HFFc6 (cell line): Measurements from ENCODE around the gene CENPX. TPM values are rescaled to one million over a fixed set of nuclear protein-coding genes. Genes with fewer than 3 reads are reported as not detected.

Experiments
- DNase-seq: peaks from one replicate; pipeline ENCODE4 v3.0.0-alpha.2; 2018
- H3K27ac Mint-ChIP-seq: 2 replicates; pipeline ENCODE4 v1.8.0; 2020; ENCODE audit warnings: mild to moderate bottlenecking, mixed read lengths
- H3K27me3 Mint-ChIP-seq: 2 replicates; pipeline ENCODE4 v1.8.0; 2021; ENCODE audit warnings: mild to moderate bottlenecking, moderate library complexity, mixed read lengths; ENCODE audit not compliant: insufficient read depth
- H3K36me3 Mint-ChIP-seq: 2 replicates; pipeline ENCODE4 v1.8.0; 2021; ENCODE audit warnings: low read depth, mixed read lengths
- H3K4me1 Mint-ChIP-seq: 2 replicates; pipeline ENCODE4 v1.8.0; 2020; ENCODE audit warnings: low read depth, mixed read lengths
- H3K4me3 Mint-ChIP-seq: 2 replicates; pipeline ENCODE4 v1.8.0; 2020; ENCODE audit warnings: mild to moderate bottlenecking, moderate library complexity, mixed read lengths
- H3K9me3 Mint-ChIP-seq: 2 replicates; pipeline ENCODE4 v1.8.0; 2020; ENCODE audit warnings: mild to moderate bottlenecking, mixed read lengths
- total RNA-seq, 6 experiments: library from RNA; stranded (reverse); fragmentation: NEBNext Ultra II Directional; extraction: Animal tissue kit (Norgen Biotek cat#: 25700); gene quantifications; 2 replicates in 1 of 6; 3 replicates in 5 of 6; pipeline ENCODE4 v1.2.3, GENCODE V29; 2021
- TF ChIP-seq, protein P1 (sequence below): fragments of 200-600 bp; sonication (generic); IDR thresholded peaks from 2 replicates; pipeline ENCODE4 v1.5.0; 2021; ENCODE audit warnings: antibody characterized with exemption, mild to moderate bottlenecking

The CENPX gene
- total RNA-seq, 6 experiments from 2014 or later: 60.6 to 83.9 (median 73.3) TPM

DNA sequence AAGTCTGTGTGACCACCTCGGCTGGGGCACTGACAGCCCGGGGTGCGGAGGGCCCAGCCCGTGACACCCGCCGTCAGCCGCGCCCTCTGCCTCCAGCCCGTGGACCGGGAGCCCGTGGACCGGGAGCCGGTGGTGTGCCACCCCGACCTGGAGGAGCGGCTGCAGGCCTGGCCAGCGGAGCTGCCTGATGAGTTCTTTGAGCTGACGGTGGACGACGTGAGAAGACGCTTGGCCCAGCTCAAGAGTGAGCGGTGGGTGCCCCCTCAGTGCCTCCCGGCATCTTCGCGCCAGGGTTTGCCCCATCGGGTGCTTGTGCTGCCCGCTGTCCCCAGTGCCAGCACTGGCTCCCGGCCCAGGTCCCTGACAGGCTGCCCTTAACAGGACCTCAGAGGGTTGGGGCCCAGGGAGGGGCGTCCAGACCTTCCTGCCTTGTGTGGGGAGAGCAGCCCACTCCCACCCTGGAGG is 13.7 kb downstream of the CENPX start:
- H3K4me1 Mint-ChIP-seq: peaks cover 18% of the 10 kb centered on the region
- no peaks in the 10 kb centered on the region for H3K36me3 Mint-ChIP-seq
- H3K9me3 Mint-ChIP-seq: no peaks in the 10 kb centered on the region
- TF ChIP-seq, protein P1, sequence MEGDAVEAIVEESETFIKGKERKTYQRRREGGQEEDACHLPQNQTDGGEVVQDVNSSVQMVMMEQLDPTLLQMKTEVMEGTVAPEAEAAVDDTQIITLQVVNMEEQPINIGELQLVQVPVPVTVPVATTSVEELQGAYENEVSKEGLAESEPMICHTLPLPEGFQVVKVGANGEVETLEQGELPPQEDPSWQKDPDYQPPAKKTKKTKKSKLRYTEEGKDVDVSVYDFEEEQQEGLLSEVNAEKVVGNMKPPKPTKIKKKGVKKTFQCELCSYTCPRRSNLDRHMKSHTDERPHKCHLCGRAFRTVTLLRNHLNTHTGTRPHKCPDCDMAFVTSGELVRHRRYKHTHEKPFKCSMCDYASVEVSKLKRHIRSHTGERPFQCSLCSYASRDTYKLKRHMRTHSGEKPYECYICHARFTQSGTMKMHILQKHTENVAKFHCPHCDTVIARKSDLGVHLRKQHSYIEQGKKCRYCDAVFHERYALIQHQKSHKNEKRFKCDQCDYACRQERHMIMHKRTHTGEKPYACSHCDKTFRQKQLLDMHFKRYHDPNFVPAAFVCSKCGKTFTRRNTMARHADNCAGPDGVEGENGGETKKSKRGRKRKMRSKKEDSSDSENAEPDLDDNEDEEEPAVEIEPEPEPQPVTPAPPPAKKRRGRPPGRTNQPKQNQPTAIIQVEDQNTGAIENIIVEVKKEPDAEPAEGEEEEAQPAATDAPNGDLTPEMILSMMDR: no peak
- DNase-seq: no peak
- no peak overlapping the region for H3K27ac Mint-ChIP-seq
- H3K4me3 Mint-ChIP-seq: no peak overlapping the region
- no peaks in the 10 kb centered on the region; the same call in 1 of the 2 replicates for H3K27me3 Mint-ChIP-seq

DNA sequence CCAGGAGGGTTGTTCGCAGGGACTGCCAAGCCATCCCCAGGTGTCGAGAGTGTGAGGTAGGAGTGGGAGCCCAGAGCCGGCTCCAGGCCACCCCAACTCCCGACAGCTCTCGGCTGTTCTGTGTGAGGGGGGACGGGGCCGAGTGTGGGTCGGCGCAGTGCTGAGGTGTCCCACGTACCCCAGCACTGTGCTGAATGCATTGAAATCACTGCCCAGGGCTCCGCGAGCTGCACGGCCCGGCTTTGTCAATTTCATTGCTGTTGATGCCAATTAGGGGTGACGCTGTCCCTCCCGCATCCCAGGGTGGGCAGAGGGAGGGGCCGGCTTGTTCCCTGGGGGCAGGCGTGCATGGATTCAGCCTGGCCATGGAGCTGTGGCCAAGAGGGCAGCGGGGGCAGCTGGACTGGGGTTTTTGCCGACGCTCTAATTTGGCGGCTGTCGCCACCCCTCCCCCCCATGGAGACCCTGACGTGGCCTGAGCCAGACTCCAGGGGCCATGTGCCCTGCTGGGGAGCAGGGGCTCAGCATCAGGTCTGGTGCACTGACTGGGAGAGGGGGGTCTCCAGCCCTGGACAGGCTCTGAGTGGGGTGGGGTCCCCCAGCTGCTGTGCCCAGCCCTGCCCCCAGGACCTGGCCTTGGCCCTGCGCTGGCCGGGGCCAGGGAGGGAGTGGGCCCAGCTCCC is 14.3 kb downstream of the CENPX start:
- Mint-ChIP-seq H3K36me3 (no peaks in the 10 kb centered on the region), H3K27me3 (no peaks in the 10 kb centered on the region; the same call in 1 of the 2 replicates), H3K4me3 (no peak overlapping the region), H3K9me3 (no peaks in the 10 kb centered on the region), H3K27ac (no peak overlapping the region), H3K4me1 (peaks cover 22% of the 10 kb centered on the region)
- DNase-seq: no peak
- TF ChIP-seq, protein P1: no peak

DNA sequence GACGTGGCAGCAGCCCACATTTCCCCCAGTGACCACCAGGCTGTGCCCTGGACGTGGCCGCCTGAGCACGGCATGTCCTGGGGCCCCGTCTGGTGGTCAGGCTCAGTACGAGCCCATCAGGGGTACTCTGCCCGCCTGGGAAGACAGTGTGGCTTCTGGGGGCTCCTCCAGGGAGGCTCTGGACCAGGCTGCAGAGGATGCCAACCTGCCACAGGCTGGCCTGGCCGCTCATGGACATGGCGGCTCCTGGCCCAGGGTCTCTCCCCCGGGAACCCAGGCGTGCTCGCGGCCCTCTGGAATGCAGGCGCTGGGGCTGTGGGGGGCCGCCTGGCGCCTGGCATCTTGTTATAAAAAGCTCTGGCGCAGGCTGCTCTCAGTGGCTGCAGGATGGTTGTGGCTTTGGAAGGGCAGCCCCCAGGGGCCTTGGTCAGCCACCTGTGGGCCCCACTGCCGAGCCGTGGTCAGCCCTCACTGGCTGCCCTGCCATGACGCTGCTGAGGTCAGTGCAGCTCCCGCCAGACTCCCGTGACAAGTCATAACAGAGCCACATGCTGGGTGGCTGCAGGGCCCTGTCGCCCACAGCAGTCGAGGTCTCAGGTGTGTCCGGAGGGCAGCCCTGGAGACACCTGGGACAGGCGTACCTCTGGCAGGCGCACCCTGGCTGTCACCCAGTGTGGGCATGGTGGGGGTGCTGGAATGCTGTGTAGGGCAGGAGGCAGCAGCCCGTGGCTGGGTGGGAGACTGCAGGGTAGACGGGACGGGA is 15.0 kb downstream of the CENPX start:
- TF ChIP-seq, protein P1: peak; percentile 39
- H3K4me3 Mint-ChIP-seq: no peak overlapping the region
- H3K4me1 Mint-ChIP-seq: peaks cover 23% of the 10 kb centered on the region
- no peaks in the 10 kb centered on the region for H3K36me3 Mint-ChIP-seq
- H3K9me3 Mint-ChIP-seq: no peaks in the 10 kb centered on the region
- no peak for DNase-seq
- H3K27ac Mint-ChIP-seq: no peak overlapping the region
- H3K27me3 Mint-ChIP-seq: no peaks in the 10 kb centered on the region; the same call in 1 of the 2 replicates

DNA sequence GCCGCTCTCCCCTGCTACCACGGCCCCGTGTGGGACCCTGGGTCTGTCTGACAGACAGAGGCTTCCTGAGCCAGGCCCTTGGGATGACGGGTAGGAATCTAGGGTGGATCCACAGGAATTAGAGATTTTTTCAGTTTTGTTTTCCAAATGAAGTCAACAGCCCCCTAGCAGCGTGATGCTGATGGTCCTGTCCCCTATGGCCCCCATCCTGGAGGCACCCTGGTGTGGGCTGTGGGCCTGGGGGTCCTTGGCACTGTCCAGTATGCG is 15.5 kb downstream of the CENPX start:
- TF ChIP-seq, protein P1: no peak
- no peak overlapping the region for H3K4me3 Mint-ChIP-seq
- H3K4me1 Mint-ChIP-seq: peaks cover 22% of the 10 kb centered on the region
- DNase-seq: no peak
- no peak overlapping the region for H3K27ac Mint-ChIP-seq
- no peaks in the 10 kb centered on the region for H3K36me3 Mint-ChIP-seq
- H3K27me3 Mint-ChIP-seq: no peaks in the 10 kb centered on the region; the same call in 1 of the 2 replicates
- no peaks in the 10 kb centered on the region for H3K9me3 Mint-ChIP-seq

DNA sequence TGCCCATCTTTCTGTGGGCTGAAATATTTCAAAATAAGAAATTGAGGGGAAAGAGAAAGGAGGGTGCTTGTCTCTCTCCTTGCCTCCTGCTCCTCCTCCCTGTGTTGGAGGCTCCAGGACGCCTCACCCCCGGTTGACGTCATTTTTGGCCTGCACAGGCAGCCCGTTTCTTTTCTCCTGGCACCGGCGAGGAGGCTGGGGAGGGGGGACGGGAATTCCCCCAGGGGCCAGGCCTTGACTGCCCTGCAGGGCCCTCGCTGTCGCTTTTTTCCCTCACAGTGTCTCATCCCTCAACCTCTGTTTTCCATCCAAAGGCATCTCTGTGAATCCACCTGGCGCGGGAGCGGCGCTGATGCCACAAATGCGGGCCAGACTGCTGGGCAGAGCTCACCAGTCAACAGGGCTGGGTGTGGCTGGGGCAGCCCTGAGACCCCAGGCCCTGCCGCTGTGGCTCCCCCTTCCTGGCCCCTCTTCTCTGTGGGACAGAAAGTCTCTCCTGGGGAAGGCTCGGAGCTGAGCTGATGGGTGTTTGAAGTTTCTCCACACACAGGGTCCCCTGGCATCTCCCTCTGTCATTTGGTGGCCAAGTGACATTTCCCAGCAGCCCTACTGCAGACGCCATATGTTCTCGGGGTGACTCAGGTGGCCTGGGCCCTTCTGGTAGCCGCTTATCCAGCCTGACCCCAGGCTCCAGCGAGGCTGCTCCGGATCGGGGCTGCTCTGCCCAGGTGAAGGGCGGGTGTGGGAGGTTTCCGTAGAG is 16.0 kb downstream of the CENPX start:
- Mint-ChIP-seq H3K27ac (peak overlapping the region; percentile 29), H3K9me3 (no peaks in the 10 kb centered on the region), H3K4me1 (peaks cover 22% of the 10 kb centered on the region), H3K27me3 (no peaks in the 10 kb centered on the region; the same call in 1 of the 2 replicates), H3K4me3 (0 out of 2 replicates have a peak overlapping the region, but pooled peaks have one; percentile 8), H3K36me3 (no peaks in the 10 kb centered on the region)
- DNase-seq: peak; percentile 43
- TF ChIP-seq, protein P1: no peak
